Loucy (cell line): ENCODE results near the gene ZNF70.

Source experiments
- H2AFZ ChIP-seq: fragments of 200-600 bp; sonication (generic); 2 replicates; pipeline ENCODE4 v1.6.0; 2016; ENCODE audit warnings: antibody characterized with exemption, mild to moderate bottlenecking, low read length, moderate library complexity
- H3F3A ChIP-seq: fragments of 200-600 bp; 2 replicates; pipeline ENCODE4 v1.6.0; 2016; ENCODE audit warnings: antibody characterized with exemption, low read depth, mild to moderate bottlenecking
- H3K27me3 ChIP-seq: fragments of 200-600 bp; sonication (generic); 2 replicates; pipeline ENCODE4 v1.6.1; 2014; ENCODE audit warnings: low read length, mild to moderate bottlenecking; ENCODE audit not compliant: insufficient read depth, poor library complexity, severe bottlenecking
- H3K36me3 ChIP-seq: fragments of 200-600 bp; sonication (generic); 2 replicates; pipeline ENCODE4 v1.6.1; 2016; ENCODE audit warnings: low read length; ENCODE audit not compliant: insufficient read depth
- H3K4me1 ChIP-seq: fragments of 200-600 bp; sonication (generic); 2 replicates; pipeline ENCODE4 v1.5.1; 2014; ENCODE audit warnings: low read length, mild to moderate bottlenecking; ENCODE audit not compliant: insufficient read depth, poor library complexity, severe bottlenecking
- H3K4me2 ChIP-seq: fragments of 200-600 bp; sonication (generic); 2 replicates; pipeline ENCODE4 v1.6.0; 2014; ENCODE audit warnings: antibody characterized with exemption, low read length, low read depth, mild to moderate bottlenecking; ENCODE audit not compliant: poor library complexity, severe bottlenecking
- H3K4me3 ChIP-seq: fragments of 200-600 bp; sonication (generic); 2 replicates; pipeline ENCODE4 v1.5.1; 2014; ENCODE audit warnings: low read length, mild to moderate bottlenecking, mixed read lengths; ENCODE audit not compliant: poor library complexity, severe bottlenecking
- H3K79me2 ChIP-seq: fragments of 200-600 bp; sonication (generic); 2 replicates; pipeline ENCODE4 v1.6.1; 2014; ENCODE audit warnings: low read length; ENCODE audit not compliant: insufficient read depth
- H3K9ac ChIP-seq: fragments of 200-600 bp; sonication (generic); 2 replicates; pipeline ENCODE4 v1.6.0; 2014; ENCODE audit warnings: mild to moderate bottlenecking, low read depth, low read length, moderate library complexity; ENCODE audit not compliant: poor library complexity, severe bottlenecking
- H3K9me2 ChIP-seq: fragments of 200-600 bp; sonication (generic); replicated peaks from 2 replicates; pipeline ENCODE4 v1.6.1; 2016; ENCODE audit warnings: low read depth, low read length, mixed read lengths
- H3K9me3 ChIP-seq: fragments of 200-600 bp; sonication (generic); 2 replicates; pipeline ENCODE4 v1.6.1; 2014; ENCODE audit warnings: mild to moderate bottlenecking, antibody characterized with exemption, low read length, low read depth; ENCODE audit not compliant: insufficient read depth
- H4K20me1 ChIP-seq: fragments of 200-600 bp; sonication (generic); 2 replicates; pipeline ENCODE4 v1.6.0; 2014; ENCODE audit warnings: antibody characterized with exemption, low read length, mild to moderate bottlenecking; ENCODE audit not compliant: insufficient read depth, poor library complexity, severe bottlenecking
- CTCF ChIP-seq: fragments of 200-600 bp; sonication (generic); conservative IDR thresholded peaks from 2 replicates; pipeline ENCODE4 v1.5.1; 2014; ENCODE audit warnings: mild to moderate bottlenecking, antibody characterized with exemption, low read length
- EZH2phosphoT487 ChIP-seq: fragments of 200-600 bp; IDR thresholded peaks from 2 replicates; pipeline ENCODE4 v1.6.1; 2018; ENCODE audit warnings: antibody characterized with exemption, mild to moderate bottlenecking, moderate library complexity, borderline replicate concordance

Gene ZNF70

GRCh38 chr22:23780146-23780748 lies 29.3 kb upstream of the ZNF70 start:
- Histone ChIP-seq H3K9me2 (no peaks in the 10 kb centered on the region), H2AFZ (no peak overlapping the region), H3K4me1 (peaks cover 5% of the 10 kb centered on the region), H3K9ac (no peak overlapping the region), H3K4me3 (no peak overlapping the region), H3K9me3 (no peaks in the 10 kb centered on the region), H3K79me2 (no peaks in the 10 kb centered on the region), H3K36me3 (no peaks in the 10 kb centered on the region), H3K27me3 (no peaks in the 10 kb centered on the region), H3F3A (no peaks in the 10 kb centered on the region), H4K20me1 (no peaks in the 10 kb centered on the region), H3K4me2 (no peak overlapping the region)
- TF ChIP-seq EZH2phosphoT487 (no peak), CTCF (no peak)

GRCh38 chr22:23779731-23780130 lies 28.8 kb upstream of the ZNF70 start:
- no peak for TF ChIP-seq EZH2phosphoT487
- no peak for TF ChIP-seq CTCF
- H3K4me1 ChIP-seq = peaks cover 5% of the 10 kb centered on the region
- H2AFZ ChIP-seq = no peak overlapping the region
- H3K79me2 ChIP-seq = no peaks in the 10 kb centered on the region
- no peaks in the 10 kb centered on the region for H3K9me3 ChIP-seq
- H3F3A ChIP-seq = no peaks in the 10 kb centered on the region
- H3K36me3 ChIP-seq = no peaks in the 10 kb centered on the region
- no peaks in the 10 kb centered on the region for H4K20me1 ChIP-seq
- H3K9me2 ChIP-seq = no peaks in the 10 kb centered on the region
- no peak overlapping the region for H3K4me2 ChIP-seq
- no peak overlapping the region for H3K9ac ChIP-seq
- H3K4me3 ChIP-seq = no peak overlapping the region
- H3K27me3 ChIP-seq = no peaks in the 10 kb centered on the region

GRCh38 chr22:23779083-23779482 lies 28.2 kb upstream of the ZNF70 start:
- H3K9me2 ChIP-seq = no peaks in the 10 kb centered on the region

More at GRCh38 chr22:23779083-23779482, 28.2 kb upstream of the ZNF70 start:
- H3K36me3 ChIP-seq = no peaks in the 10 kb centered on the region
- no peak overlapping the region for H2AFZ ChIP-seq
- no peak overlapping the region for H3K4me2 ChIP-seq
- peaks cover 5% of the 10 kb centered on the region for H3K4me1 ChIP-seq
- no peaks in the 10 kb centered on the region for H4K20me1 ChIP-seq
- no peaks in the 10 kb centered on the region for H3K79me2 ChIP-seq
- no peaks in the 10 kb centered on the region for H3K9me3 ChIP-seq
- no peak overlapping the region for H3K4me3 ChIP-seq
- no peak overlapping the region for H3K9ac ChIP-seq
- H3F3A ChIP-seq = no peaks in the 10 kb centered on the region
- no peaks in the 10 kb centered on the region for H3K27me3 ChIP-seq
- TF ChIP-seq EZH2phosphoT487 (no peak), CTCF (no peak)
